SU-DHL-6 (cell line): ENCODE results near the gene RBBP5.

Source experiments
- H2AFZ ChIP-seq: fragments of 200-600 bp; sonication (generic); 2 replicates; pipeline ENCODE4 v1.6.1; 2014; ENCODE audit warnings: low read depth, mild to moderate bottlenecking, moderate library complexity, mixed read lengths, antibody characterized with exemption, low read length; ENCODE audit not compliant: severe bottlenecking
- H3F3A ChIP-seq: fragments of 200-600 bp; shearing (Covaris generic); 2 replicates; pipeline ENCODE4 v1.6.0; 2016; ENCODE audit warnings: antibody characterized with exemption, mild to moderate bottlenecking; ENCODE audit not compliant: insufficient read depth
- H3K27ac ChIP-seq: fragments of 200-600 bp; sonication (generic); 2 replicates; pipeline ENCODE4 v1.5.1; 2016; ENCODE audit warnings: low read depth, mild to moderate bottlenecking, low read length, moderate library complexity, mixed read lengths
- H3K27me3 ChIP-seq: fragments of 200-600 bp; sonication (generic), shearing (Covaris generic); 2 replicates; pipeline ENCODE4 v1.6.0; 2014; ENCODE audit warnings: mild to moderate bottlenecking, low read length
- H3K36me3 ChIP-seq: fragments of 200-600 bp; sonication (generic); 2 replicates; pipeline ENCODE4 v1.6.1; 2014; ENCODE audit warnings: mild to moderate bottlenecking, low read length, mixed read lengths
- H3K4me2 ChIP-seq: fragments of 300-600, 200-600 bp; shearing (Covaris generic), sonication (generic); 2 replicates; pipeline ENCODE4 v1.6.0; 2014; ENCODE audit warnings: low read length, low read depth, mild to moderate bottlenecking; ENCODE audit not compliant: poor library complexity, severe bottlenecking
- H3K4me3 ChIP-seq: fragments of 200-600 bp; sonication (generic); 2 replicates; pipeline ENCODE4 v1.5.1; 2014; ENCODE audit warnings: antibody characterized with exemption, low read length, mild to moderate bottlenecking, mixed read lengths; ENCODE audit not compliant: insufficient read depth, poor library complexity, severe bottlenecking
- H3K79me2 ChIP-seq: fragments of 200-600 bp; sonication (generic); 2 replicates; pipeline ENCODE4 v1.6.1; 2014; ENCODE audit warnings: mild to moderate bottlenecking, low read length, moderate library complexity; ENCODE audit not compliant: insufficient read depth
- H3K9ac ChIP-seq: fragments of 200-600 bp; sonication (generic); 2 replicates; pipeline ENCODE4 v1.7.0; 2014; ENCODE audit warnings: mild to moderate bottlenecking, low read length
- H3K9me2 ChIP-seq: fragments of 200-600 bp; sonication (generic); replicated peaks from 2 replicates; pipeline ENCODE4 v1.6.1; 2014; ENCODE audit warnings: low read length; ENCODE audit not compliant: insufficient read depth
- H3K9me3 ChIP-seq: fragments of 200-600 bp; sonication (generic); 2 replicates; pipeline ENCODE4 v1.6.1; 2014; ENCODE audit warnings: low read length, mixed read lengths; ENCODE audit not compliant: insufficient read depth
- H4K20me1 ChIP-seq: fragments of 200-600 bp; sonication (generic); 2 replicates; pipeline ENCODE4 v1.6.1; 2014; ENCODE audit warnings: low read depth, mild to moderate bottlenecking, antibody characterized with exemption, low read length, moderate library complexity, mixed read lengths
- CTCF ChIP-seq: fragments of 200-600 bp; sonication (generic); IDR thresholded peaks from one replicate; pipeline ENCODE4 v1.5.1; 2017; ENCODE audit warnings: antibody characterized with exemption, mild to moderate bottlenecking, low read length, moderate library complexity; ENCODE audit not compliant: insufficient read depth, poor library complexity, severe bottlenecking
- EZH2phosphoT487 ChIP-seq: fragments of 200-600 bp; sonication (generic), shearing (Covaris generic); conservative IDR thresholded peaks from 2 replicates; pipeline ENCODE4 v1.6.1; 2018; ENCODE audit warnings: mild to moderate bottlenecking, antibody characterized with exemption, low read length, moderate library complexity, mixed read lengths

The RBBP5 gene

GRCh38 chr1:205109711-205110110 lies 12.1 kb downstream of the RBBP5 start:
- Histone ChIP-seq H3K79me2 (no peaks in the 10 kb centered on the region), H3K9me2 (no peaks in the 10 kb centered on the region), H3K27me3 (no peaks in the 10 kb centered on the region), H4K20me1 (no peaks in the 10 kb centered on the region), H3K4me2 (no peak overlapping the region), H3F3A (no peaks in the 10 kb centered on the region), H2AFZ (no peak overlapping the region), H3K9me3 (no peaks in the 10 kb centered on the region), H3K9ac (no peak overlapping the region), H3K4me3 (no peak overlapping the region), H3K36me3 (peaks cover 12% of the 10 kb centered on the region; the same call in 1 of the 2 replicates), H3K27ac (no peak overlapping the region)
- TF ChIP-seq EZH2phosphoT487: no peak
- no peak for TF ChIP-seq CTCF

DNA sequence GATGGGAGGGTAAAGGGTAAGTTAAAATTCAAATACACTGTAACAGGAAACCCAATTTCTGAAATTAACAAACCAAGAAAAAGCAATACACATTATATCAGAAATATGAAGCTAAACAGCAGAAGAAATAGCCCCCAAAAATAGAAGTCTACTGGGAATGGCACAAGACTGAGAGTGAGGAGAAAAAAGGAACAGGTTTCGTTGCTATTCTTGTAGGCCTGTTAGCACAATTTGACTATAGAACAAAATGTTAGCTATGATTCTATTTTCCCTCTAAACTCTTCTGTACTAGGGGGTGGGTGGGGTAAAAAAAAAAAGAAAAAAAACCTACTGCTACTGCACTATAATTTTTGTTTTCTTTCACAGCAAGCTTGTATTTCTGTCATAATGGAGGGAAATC lies 12.5 kb downstream of the RBBP5 start:
- Histone ChIP-seq H3K36me3 (peaks cover 8% of the 10 kb centered on the region; the same call in 1 of the 2 replicates), H2AFZ (no peak overlapping the region), H3K9ac (no peak overlapping the region), H3F3A (no peaks in the 10 kb centered on the region), H3K9me2 (no peaks in the 10 kb centered on the region), H3K4me3 (no peak overlapping the region), H3K4me2 (no peak overlapping the region), H3K79me2 (no peaks in the 10 kb centered on the region), H3K27me3 (no peaks in the 10 kb centered on the region), H3K27ac (no peak overlapping the region), H3K9me3 (no peaks in the 10 kb centered on the region), H4K20me1 (no peaks in the 10 kb centered on the region)
- TF ChIP-seq EZH2phosphoT487 (no peak), CTCF (no peak)

DNA sequence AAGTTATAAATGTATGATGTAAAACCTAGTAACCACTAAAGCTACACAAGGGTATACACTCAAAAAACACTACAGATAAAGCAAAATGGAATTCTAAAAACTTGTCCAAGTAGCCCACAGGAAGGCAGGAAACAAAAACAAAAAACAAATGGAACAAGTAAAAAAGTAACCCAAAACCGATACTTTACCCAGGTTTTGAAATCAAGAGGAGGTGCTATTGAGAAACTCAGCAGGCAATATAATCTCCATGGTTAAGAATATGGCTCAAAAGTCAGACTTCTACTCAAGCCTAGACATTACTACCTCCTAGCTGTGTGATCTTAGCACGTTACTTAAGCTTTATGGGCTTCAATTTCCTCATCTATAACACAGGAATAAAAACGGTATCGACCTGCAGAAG lies 13.3 kb downstream of the RBBP5 start:
- Histone ChIP-seq H4K20me1 (no peaks in the 10 kb centered on the region), H3K9me3 (no peaks in the 10 kb centered on the region), H3K9ac (no peak overlapping the region), H3K4me3 (no peak overlapping the region), H3K36me3 (peaks cover 3% of the 10 kb centered on the region; the same call in 1 of the 2 replicates), H3K9me2 (no peaks in the 10 kb centered on the region), H3K27ac (no peak overlapping the region), H3K79me2 (no peaks in the 10 kb centered on the region), H3K4me2 (no peak overlapping the region), H2AFZ (no peak overlapping the region), H3F3A (no peaks in the 10 kb centered on the region), H3K27me3 (no peaks in the 10 kb centered on the region)
- TF ChIP-seq CTCF (no peak), EZH2phosphoT487 (no peak)
